ENCODE results near the gene PCDHB9.
"Not testable (repeated sequence)": the region's sequence is repeated elsewhere in the genome, so short reads cannot be mapped to it uniquely, and the experiment has no call there.

The PCDHB9 gene

DNA sequence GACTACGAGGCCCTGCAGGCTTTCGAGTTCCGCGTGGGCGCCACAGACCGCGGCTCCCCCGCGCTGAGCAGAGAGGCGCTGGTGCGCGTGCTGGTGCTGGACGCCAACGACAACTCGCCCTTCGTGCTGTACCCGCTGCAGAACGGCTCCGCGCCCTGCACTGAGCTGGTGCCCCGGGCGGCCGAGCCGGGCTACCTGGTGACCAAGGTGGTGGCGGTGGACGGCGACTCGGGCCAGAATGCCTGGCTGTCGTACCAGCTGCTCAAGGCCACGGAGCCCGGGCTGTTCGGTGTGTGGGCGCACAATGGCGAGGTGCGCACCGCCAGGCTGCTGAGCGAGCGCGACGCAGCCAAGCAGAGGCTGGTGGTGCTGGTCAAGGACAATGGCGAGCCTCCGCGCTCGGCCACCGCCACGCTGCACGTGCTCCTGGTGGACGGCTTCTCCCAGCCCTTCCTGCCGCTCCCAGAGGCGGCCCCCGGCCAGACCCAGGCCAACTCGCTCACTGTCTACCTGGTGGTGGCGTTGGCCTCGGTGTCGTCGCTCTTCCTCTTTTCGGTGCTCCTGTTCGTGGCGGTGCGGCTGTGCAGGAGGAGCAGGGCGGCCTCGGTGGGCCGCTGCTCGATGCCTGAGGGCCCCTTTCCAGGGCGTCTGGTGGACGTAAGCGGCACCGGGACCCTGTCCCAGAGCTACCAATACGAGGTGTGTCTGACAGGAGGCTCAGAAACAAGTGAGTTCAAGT lies 2.7 kb upstream of the PCDHB9 start:
- not testable (repeated sequence) for FAIRE-seq; DNase-seq (ENCODE audit: insufficient read length, low spot score)

DNA sequence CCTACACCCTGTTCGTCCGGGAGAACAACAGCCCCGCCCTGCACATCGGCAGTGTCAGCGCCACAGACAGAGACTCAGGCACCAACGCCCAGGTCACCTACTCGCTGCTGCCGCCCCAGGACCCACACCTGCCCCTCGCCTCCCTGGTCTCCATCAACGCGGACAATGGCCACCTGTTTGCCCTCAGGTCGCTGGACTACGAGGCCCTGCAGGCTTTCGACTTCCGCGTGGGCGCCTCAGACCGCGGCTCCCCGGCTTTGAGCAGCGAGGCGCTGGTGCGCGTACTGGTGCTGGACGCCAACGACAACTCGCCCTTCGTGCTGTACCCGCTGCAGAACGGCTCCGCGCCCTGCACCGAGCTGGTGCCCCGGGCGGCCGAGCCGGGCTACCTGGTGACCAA lies 1.7 kb downstream of the PCDHB9 start:
- not testable (repeated sequence) for FAIRE-seq; DNase-seq (ENCODE audit: insufficient read length, low spot score)

DNA sequence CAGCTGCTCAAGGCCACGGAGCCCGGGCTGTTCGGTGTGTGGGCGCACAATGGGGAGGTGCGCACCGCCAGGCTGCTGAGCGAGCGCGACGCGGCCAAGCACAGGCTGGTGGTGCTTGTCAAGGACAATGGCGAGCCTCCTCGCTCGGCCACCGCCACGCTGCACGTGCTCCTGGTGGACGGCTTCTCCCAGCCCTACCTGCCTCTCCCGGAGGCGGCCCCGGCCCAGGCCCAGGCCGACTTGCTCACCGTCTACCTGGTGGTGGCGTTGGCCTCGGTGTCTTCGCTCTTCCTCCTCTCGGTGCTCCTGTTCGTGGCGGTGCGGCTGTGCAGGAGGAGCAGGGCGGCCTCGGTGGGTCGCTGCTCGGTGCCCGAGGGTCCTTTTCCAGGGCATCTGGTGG lies 2.2 kb downstream of the PCDHB9 start:
- DNase-seq (ENCODE audit: insufficient read length, low spot score); FAIRE-seq: not testable (repeated sequence)

DNA sequence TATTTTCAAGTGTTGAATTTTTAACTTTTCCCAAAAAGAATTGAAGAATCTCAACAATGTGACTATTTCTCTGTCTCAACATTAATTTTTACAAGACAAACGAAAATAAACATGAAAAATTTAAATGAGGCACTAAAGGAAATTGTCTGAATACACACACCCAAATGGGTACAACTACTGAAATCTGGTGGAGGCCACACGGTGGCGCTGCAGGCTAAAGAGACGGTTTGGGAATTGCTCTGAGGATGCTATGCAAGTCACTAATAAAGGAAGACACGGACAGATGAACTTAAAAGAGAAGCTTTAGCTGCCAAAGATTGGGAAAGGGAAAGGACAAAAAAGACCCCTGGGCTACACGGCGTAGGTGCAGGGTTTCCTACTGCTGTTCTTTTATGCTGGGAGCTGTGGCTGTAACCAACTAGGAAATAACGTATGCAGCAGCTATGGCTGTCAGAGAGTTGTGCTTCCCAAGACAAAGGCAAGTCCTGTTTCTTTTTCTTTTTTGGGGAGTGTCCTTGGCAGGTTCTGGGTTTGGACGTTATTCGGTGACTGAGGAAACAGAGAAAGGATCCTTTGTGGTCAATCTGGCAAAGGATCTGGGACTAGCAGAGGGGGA lies 5.3 kb downstream of the PCDHB9 start, which contains the start of gene PCDHB10:
Gene PCDHB10, plus strand, starts transcription at position 244 of the 616 bp plus-strand sequence. Its CDS starts 200 bp downstream, at position 444.
- FAIRE-seq, result no peak
- DNase-seq (ENCODE audit: insufficient read length, low spot score), result peak; percentile 38

GRCh38 chr5:141194332-141194731 lies 7.4 kb downstream of the PCDHB9 start:
- DNase-seq (ENCODE audit: insufficient read length, low spot score); FAIRE-seq: not testable (repeated sequence)

GRCh38 chr5:141196363-141196762 lies 9.4 kb downstream of the PCDHB9 start:
- FAIRE-seq (no peak), DNase-seq (ENCODE audit: insufficient read length, low spot score) (no peak)

DNA sequence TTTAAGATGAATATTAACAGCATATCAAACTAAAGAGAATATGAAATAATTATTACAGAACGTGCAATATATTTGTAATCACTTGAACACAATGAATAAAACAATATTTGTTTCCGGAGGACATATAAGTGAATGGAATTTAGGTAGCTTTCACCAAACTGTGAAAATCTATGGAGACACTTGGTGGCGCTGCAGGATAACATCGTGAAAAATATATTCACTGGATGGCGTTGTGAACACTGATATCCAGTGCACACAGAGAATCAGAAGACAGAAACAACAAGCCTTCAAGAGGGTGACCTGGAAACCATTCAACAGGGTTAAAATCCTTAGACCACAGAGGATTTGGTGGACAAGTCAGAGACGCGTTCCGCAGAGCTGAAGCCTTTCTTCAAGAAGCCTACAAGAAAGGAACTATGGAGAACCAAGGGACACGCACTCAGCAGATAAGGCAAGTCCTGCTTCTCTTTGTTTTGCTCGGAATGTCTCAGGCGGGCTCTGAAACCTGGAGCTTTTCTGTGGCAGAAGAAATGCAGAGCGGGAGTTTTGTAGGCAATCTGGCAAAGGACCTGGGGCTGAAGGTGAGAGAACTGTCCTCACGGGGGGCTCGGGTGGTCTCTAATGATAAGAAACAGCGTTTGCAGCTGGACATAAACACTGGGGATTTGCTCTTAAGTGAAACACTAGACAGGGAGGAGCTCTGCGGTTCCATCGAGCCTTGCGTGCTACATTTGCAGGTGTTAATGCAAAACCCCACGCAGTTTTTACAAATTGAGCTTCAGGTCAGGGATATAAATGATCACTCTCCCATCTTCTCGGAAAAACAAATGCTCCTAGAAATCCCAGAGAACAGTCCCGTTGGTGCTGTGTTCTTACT lies 12.6 kb downstream of the PCDHB9 start, which contains the start of gene PCDHB11:
Gene PCDHB11, plus strand, starts transcription at position 269 of the 877 bp plus-strand sequence. Its CDS starts 148 bp downstream, at position 417.
- DNase-seq (ENCODE audit: insufficient read length, low spot score), result peak; percentile 67
- FAIRE-seq, result peak; percentile 86

DNA sequence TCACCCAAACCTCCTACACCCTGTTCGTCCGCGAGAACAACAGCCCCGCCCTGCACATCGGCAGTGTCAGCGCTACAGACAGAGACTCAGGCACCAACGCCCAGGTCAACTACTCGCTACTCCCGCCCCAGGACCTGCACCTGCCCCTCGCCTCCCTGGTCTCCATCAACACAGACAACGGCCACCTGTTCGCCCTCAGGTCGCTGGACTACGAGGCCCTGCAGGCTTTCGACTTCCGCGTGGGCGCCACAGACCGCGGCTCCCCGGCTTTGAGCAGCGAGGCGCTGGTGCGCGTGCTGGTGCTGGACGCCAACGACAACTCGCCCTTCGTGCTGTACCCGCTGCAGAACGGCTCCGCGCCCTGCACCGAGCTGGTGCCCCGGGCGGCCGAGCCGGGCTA lies 14.2 kb downstream of the PCDHB9 start:
- not testable (repeated sequence) for FAIRE-seq; DNase-seq (ENCODE audit: insufficient read length, low spot score)

DNA sequence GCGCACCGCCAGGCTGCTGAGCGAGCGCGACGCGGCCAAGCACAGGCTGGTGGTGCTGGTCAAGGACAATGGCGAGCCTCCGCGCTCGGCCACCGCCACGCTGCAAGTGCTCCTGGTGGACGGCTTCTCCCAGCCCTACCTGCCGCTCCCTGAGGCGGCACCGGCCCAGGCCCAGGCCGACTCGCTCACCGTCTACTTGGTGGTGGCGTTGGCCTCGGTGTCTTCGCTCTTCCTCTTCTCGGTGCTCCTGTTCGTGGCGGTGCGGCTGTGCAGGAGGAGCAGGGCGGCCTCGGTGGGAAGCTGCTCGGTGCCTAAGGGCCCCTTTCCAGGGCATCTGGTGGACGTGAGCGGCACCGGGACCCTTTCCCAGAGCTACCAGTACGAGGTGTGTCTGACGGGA lies 14.7 kb downstream of the PCDHB9 start:
- not testable (repeated sequence) for DNase-seq (ENCODE audit: insufficient read length, low spot score); FAIRE-seq

GRCh38 chr5:141208478-141208877 lies 21.5 kb downstream of the PCDHB9 start, which contains the start of gene PCDHB12:
TSS of gene PCDHB12 (plus strand) at chr5:141208719. CDS start at chr5:141208908, 189 bp downstream.
- peak; percentile 34 for DNase-seq (ENCODE audit: insufficient read length, low spot score)
- FAIRE-seq, result no peak

- DNase-seq (ENCODE audit: insufficient read length, low spot score); FAIRE-seq: not testable (repeated sequence)
These were observed 23.3 kb downstream of the PCDHB9 start for GRCh38 chr5:141210281-141210680.

DNA sequence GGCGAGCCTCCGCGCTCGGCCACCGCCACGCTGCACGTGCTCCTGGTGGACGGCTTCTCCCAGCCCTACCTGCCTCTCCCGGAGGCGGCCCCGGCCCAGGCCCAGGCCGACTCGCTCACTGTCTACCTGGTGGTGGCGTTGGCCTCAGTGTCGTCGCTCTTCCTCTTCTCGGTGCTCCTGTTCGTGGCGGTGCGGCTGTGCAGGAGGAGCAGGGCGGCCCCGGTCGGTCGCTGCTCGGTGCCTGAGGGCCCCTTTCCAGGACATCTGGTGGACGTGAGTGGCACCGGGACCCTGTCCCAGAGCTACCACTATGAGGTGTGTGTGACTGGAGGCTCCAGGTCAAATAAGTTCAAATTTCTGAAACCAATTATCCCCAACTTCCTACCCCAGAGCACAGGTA lies 23.9 kb downstream of the PCDHB9 start:
- not testable (repeated sequence) for DNase-seq (ENCODE audit: insufficient read length, low spot score); FAIRE-seq

- not testable (repeated sequence) for DNase-seq (ENCODE audit: insufficient read length, low spot score)
- peak; percentile 78 for FAIRE-seq
These were observed 26.8 kb downstream of the PCDHB9 start, which contains the start of gene PCDHB13 for GRCh38 chr5:141213656-141214339. TSS of gene PCDHB13 (plus strand) at chr5:141213919. CDS start at chr5:141214124, 205 bp downstream.

DNA sequence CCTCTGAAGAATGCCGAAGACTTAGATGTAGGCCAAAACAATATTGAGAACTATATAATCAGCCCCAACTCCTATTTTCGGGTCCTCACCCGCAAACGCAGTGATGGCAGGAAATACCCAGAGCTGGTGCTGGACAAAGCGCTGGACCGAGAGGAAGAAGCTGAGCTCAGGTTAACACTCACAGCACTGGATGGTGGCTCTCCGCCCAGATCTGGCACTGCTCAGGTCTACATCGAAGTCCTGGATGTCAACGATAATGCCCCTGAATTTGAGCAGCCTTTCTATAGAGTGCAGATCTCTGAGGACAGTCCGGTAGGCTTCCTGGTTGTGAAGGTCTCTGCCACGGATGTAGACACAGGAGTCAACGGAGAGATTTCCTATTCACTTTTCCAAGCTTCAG lies 27.6 kb downstream of the PCDHB9 start:
- FAIRE-seq, result peak; percentile 76
- not testable (repeated sequence) for DNase-seq (ENCODE audit: insufficient read length, low spot score)

GRCh38 chr5:141215504-141215903 lies 28.5 kb downstream of the PCDHB9 start:
- DNase-seq (ENCODE audit: insufficient read length, low spot score); FAIRE-seq: not testable (repeated sequence)

- not testable (repeated sequence) for FAIRE-seq; DNase-seq (ENCODE audit: insufficient read length, low spot score)
These were observed 29.1 kb downstream of the PCDHB9 start for GRCh38 chr5:141216035-141216434.

- no peak for FAIRE-seq
- peak; percentile 47 for DNase-seq (ENCODE audit: insufficient read length, low spot score)
These were observed 36.3 kb downstream of the PCDHB9 start, which contains the start of gene PCDHB14 for GRCh38 chr5:141223112-141223783. TSS of gene PCDHB14 (plus strand) at chr5:141223343. CDS start at chr5:141223506, 163 bp downstream.

- FAIRE-seq; DNase-seq (ENCODE audit: insufficient read length, low spot score): not testable (repeated sequence)
These were observed 37.9 kb downstream of the PCDHB9 start for GRCh38 chr5:141224844-141225243.

DNA sequence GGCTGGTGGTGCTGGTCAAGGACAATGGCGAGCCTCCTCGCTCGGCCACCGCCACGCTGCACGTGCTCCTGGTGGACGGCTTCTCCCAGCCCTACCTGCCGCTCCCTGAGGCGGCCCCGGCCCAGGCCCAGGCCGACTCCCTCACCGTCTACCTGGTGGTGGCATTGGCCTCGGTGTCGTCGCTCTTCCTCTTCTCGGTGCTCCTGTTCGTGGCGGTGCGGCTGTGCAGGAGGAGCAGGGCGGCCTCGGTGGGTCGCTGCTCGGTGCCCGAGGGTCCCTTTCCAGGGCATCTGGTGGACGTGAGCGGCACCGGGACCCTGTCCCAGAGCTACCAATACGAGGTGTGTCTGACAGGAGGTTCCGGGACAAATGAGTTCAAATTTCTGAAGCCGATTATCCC lies 38.5 kb downstream of the PCDHB9 start:
- not testable (repeated sequence) for FAIRE-seq; DNase-seq (ENCODE audit: insufficient read length, low spot score)
